ENCODE results near the gene P2RX7.

Gene P2RX7

DNA sequence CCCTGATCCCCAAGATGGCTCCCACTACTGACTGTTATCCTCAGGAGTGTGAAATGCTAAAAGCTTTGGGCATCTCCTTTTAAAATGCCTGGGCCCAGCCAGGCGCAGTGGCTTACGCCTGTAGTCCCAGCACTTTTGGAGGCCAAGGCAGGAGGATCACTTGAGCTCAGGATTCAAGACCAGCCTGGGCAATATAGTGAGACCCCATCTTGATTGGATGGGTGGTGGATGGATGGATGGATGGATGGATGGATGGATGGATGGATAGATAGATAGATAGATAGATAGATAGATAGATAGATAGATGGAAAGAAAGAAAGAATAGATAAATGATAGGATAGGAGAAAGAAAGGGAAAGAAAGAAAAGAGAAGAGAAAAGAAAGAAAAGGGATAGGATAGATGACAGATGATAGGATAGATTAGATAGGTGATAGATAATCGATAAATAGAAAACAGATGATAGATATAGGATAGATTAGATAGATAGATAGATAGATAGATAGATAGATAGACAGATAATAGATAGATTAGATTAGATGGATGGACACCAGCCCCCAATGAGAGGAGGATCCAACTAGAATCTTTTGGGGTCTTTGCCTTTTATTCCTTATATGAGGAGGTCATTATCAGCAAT lies 86.8 kb downstream of the P2RX7 start:
- TF ChIP-seq SIN3A (IDR thresholded peaks at IDR 0.05; ENCODE audit: borderline replicate concordance, insufficient read depth, low read length) (no peak), FOXP2 (optimal IDR thresholded peaks at IDR 0.05; ENCODE audit: borderline replicate concordance, extremely low read depth, extremely low read length, insufficient read depth) (no peak), TAF1 (IDR thresholded peaks at IDR 0.05; ENCODE audit: borderline replicate concordance, insufficient read depth, low read length) (no peak), REST (IDR thresholded peaks at IDR 0.05; ENCODE audit: insufficient read depth in 1 of 2, low read depth in 2 of 2, low read length in 2 of 2) (no peak)

DNA sequence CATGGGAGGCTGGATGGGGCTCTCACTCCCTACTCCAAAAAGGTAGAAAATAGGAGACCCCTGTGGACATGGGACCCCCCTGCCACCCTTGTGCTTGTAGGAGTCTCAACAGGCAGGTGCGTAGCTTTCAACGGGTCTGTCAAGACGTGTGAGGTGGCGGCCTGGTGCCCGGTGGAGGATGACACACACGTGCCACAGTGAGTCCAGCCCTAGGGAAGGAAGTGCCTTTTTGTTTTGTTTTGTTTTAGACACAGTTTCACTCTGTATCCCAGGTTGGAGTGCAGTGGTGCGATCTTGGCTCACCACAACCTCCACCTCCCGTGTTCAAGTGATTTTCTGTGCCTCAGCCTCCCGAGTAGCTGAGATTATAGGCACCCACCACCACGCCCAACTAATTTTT lies 90.2 kb downstream of the P2RX7 start:
- TF ChIP-seq TAF1 (IDR thresholded peaks at IDR 0.05; ENCODE audit: borderline replicate concordance, insufficient read depth, low read length) = no peak
- TF ChIP-seq SIN3A (IDR thresholded peaks at IDR 0.05; ENCODE audit: borderline replicate concordance, insufficient read depth, low read length) = no peak
- no peak for TF ChIP-seq POLR2AphosphoS5 (IDR thresholded peaks at IDR 0.05; ENCODE audit: low read depth, low read length)
- TF ChIP-seq FOXP2 (optimal IDR thresholded peaks at IDR 0.05; ENCODE audit: borderline replicate concordance, extremely low read depth, extremely low read length, insufficient read depth) = no peak
- TF ChIP-seq REST (IDR thresholded peaks at IDR 0.05; ENCODE audit: insufficient read depth in 1 of 2, low read depth in 2 of 2, low read length in 2 of 2) = no peak

- TF ChIP-seq SIN3A (IDR thresholded peaks at IDR 0.05; ENCODE audit: borderline replicate concordance, insufficient read depth, low read length) (no peak), FOXP2 (optimal IDR thresholded peaks at IDR 0.05; ENCODE audit: borderline replicate concordance, extremely low read depth, extremely low read length, insufficient read depth) (no peak), TAF1 (IDR thresholded peaks at IDR 0.05; ENCODE audit: borderline replicate concordance, insufficient read depth, low read length) (no peak), REST (IDR thresholded peaks at IDR 0.05; ENCODE audit: insufficient read depth in 1 of 2, low read depth in 2 of 2, low read length in 2 of 2) (no peak), POLR2AphosphoS5 (IDR thresholded peaks at IDR 0.05; ENCODE audit: low read depth, low read length) (no peak)
These were observed 90.9 kb downstream of the P2RX7 start for GRCh38 chr12:121223292-121224285.

DNA sequence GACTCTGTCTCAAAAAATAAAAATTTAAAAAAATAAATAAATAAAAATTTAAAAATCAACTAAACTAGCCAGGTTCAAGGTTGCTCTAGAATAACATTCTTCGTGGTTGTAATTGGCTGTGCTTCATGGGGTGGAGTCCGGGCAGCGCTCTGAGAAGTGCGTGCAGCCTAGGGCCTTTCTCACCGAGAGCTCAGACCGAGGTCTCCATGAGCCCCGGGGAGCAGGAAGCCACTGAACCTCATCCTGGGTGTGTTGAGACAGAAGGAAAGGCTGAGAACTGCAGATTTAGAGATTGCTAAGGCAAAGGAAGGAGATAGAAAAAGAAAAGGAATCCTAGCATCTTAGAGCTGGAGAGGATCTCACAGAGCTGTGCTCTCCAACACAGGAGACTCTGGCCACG lies 91.9 kb downstream of the P2RX7 start:
- TF ChIP-seq TAF1 (IDR thresholded peaks at IDR 0.05; ENCODE audit: borderline replicate concordance, insufficient read depth, low read length) (no peak), FOXP2 (optimal IDR thresholded peaks at IDR 0.05; ENCODE audit: borderline replicate concordance, extremely low read depth, extremely low read length, insufficient read depth) (no peak), POLR2AphosphoS5 (IDR thresholded peaks at IDR 0.05; ENCODE audit: low read depth, low read length) (no peak), SIN3A (IDR thresholded peaks at IDR 0.05; ENCODE audit: borderline replicate concordance, insufficient read depth, low read length) (no peak), REST (IDR thresholded peaks at IDR 0.05; ENCODE audit: insufficient read depth in 1 of 2, low read depth in 2 of 2, low read length in 2 of 2) (no peak)
